Measurements from ENCODE around the gene TPD52L2.
"Not testable (repeated sequence)": the region's sequence is repeated elsewhere in the genome, so short reads cannot be mapped to it uniquely, and the experiment has no call there.

The TPD52L2 gene

GRCh38 chr20:63877755-63878470 lies 12.8 kb downstream of the TPD52L2 start:
- H3K4me3 Mint-ChIP-seq: no peak overlapping the region
- H3K4me1 Mint-ChIP-seq (ENCODE audit: low read depth): peaks cover 8% of the 10 kb centered on the region
- no peaks in the 10 kb centered on the region for H3K27me3 Mint-ChIP-seq
- H3K27ac Mint-ChIP-seq: no peak overlapping the region
- H3K36me3 Mint-ChIP-seq (ENCODE audit: low read depth): peaks cover 40% of the 10 kb centered on the region
- no peaks in the 10 kb centered on the region for H3K9me3 Mint-ChIP-seq

- Mint-ChIP-seq H3K27me3 (no peaks in the 10 kb centered on the region), H3K27ac (no peak overlapping the region), H3K4me1 (ENCODE audit: low read depth) (no peaks in the 10 kb centered on the region), H3K9me3 (no peaks in the 10 kb centered on the region), H3K36me3 (ENCODE audit: low read depth) (peaks cover 33% of the 10 kb centered on the region), H3K4me3 (no peak overlapping the region)
Measured at GRCh38 chr20:63878899-63879663, 14.0 kb downstream of the TPD52L2 start.

GRCh38 chr20:63880901-63881300 lies 15.8 kb downstream of the TPD52L2 start:
- not testable (repeated sequence) for H3K4me3 Mint-ChIP-seq; H3K4me1 Mint-ChIP-seq (ENCODE audit: low read depth); H3K27me3 Mint-ChIP-seq; H3K9me3 Mint-ChIP-seq; H3K27ac Mint-ChIP-seq
- H3K36me3 Mint-ChIP-seq (ENCODE audit: low read depth): peaks cover 28% of the 10 kb centered on the region

- H3K27me3 Mint-ChIP-seq: no peaks in the 10 kb centered on the region
- no peak overlapping the region for H3K27ac Mint-ChIP-seq
- no peak overlapping the region for H3K4me3 Mint-ChIP-seq
- no peaks in the 10 kb centered on the region for H3K4me1 Mint-ChIP-seq (ENCODE audit: low read depth)
- H3K9me3 Mint-ChIP-seq: no peaks in the 10 kb centered on the region
- H3K36me3 Mint-ChIP-seq (ENCODE audit: low read depth): peaks cover 22% of the 10 kb centered on the region
Measured at GRCh38 chr20:63881451-63882226, 16.6 kb downstream of the TPD52L2 start.

GRCh38 chr20:63882257-63883200 lies 17.5 kb downstream of the TPD52L2 start:
- Mint-ChIP-seq H3K36me3 (ENCODE audit: low read depth) (peaks cover 26% of the 10 kb centered on the region), H3K27ac (no peak overlapping the region), H3K4me1 (ENCODE audit: low read depth) (no peaks in the 10 kb centered on the region), H3K4me3 (no peak overlapping the region), H3K9me3 (no peaks in the 10 kb centered on the region), H3K27me3 (no peaks in the 10 kb centered on the region)

- H3K4me1 Mint-ChIP-seq (ENCODE audit: low read depth): no peaks in the 10 kb centered on the region
- no peaks in the 10 kb centered on the region for H3K27me3 Mint-ChIP-seq
- H3K27ac Mint-ChIP-seq: no peak overlapping the region
- no peak overlapping the region for H3K4me3 Mint-ChIP-seq
- no peaks in the 10 kb centered on the region for H3K9me3 Mint-ChIP-seq
- peaks cover 26% of the 10 kb centered on the region for H3K36me3 Mint-ChIP-seq (ENCODE audit: low read depth)
Measured at GRCh38 chr20:63883201-63883593, 18.1 kb downstream of the TPD52L2 start.

GRCh38 chr20:63884506-63885263 lies 19.6 kb downstream of the TPD52L2 start:
- no peak overlapping the region for H3K27ac Mint-ChIP-seq
- no peaks in the 10 kb centered on the region for H3K27me3 Mint-ChIP-seq

GRCh38 chr20:63885264-63886053 lies 20.4 kb downstream of the TPD52L2 start:
- Mint-ChIP-seq H3K27ac (no peak overlapping the region), H3K27me3 (no peaks in the 10 kb centered on the region), H3K4me1 (ENCODE audit: low read depth) (no peaks in the 10 kb centered on the region), H3K9me3 (no peaks in the 10 kb centered on the region), H3K4me3 (no peak overlapping the region), H3K36me3 (ENCODE audit: low read depth) (peaks cover 41% of the 10 kb centered on the region)

More at GRCh38 chr20:63884506-63885263, 19.6 kb downstream of the TPD52L2 start:
- Mint-ChIP-seq H3K9me3 (no peaks in the 10 kb centered on the region), H3K36me3 (ENCODE audit: low read depth) (peaks cover 34% of the 10 kb centered on the region), H3K4me3 (no peak overlapping the region), H3K4me1 (ENCODE audit: low read depth) (no peaks in the 10 kb centered on the region)

GRCh38 chr20:63886054-63886419 lies 21.0 kb downstream of the TPD52L2 start:
- H3K36me3 Mint-ChIP-seq (ENCODE audit: low read depth): peaks cover 41% of the 10 kb centered on the region
- H3K27me3 Mint-ChIP-seq: no peaks in the 10 kb centered on the region
- H3K27ac Mint-ChIP-seq: no peak overlapping the region
- H3K4me3 Mint-ChIP-seq: no peak overlapping the region
- no peaks in the 10 kb centered on the region for H3K4me1 Mint-ChIP-seq (ENCODE audit: low read depth)
- no peaks in the 10 kb centered on the region for H3K9me3 Mint-ChIP-seq

- no peaks in the 10 kb centered on the region for H3K4me1 Mint-ChIP-seq (ENCODE audit: low read depth)
- H3K27me3 Mint-ChIP-seq: no peaks in the 10 kb centered on the region
- H3K4me3 Mint-ChIP-seq: no peak overlapping the region
- no peak overlapping the region for H3K27ac Mint-ChIP-seq
- H3K9me3 Mint-ChIP-seq: no peaks in the 10 kb centered on the region
- H3K36me3 Mint-ChIP-seq (ENCODE audit: low read depth): peaks cover 41% of the 10 kb centered on the region
Measured at GRCh38 chr20:63886921-63887320, 21.9 kb downstream of the TPD52L2 start.

- H3K27me3 Mint-ChIP-seq: no peaks in the 10 kb centered on the region
- H3K9me3 Mint-ChIP-seq: no peaks in the 10 kb centered on the region
- H3K4me1 Mint-ChIP-seq (ENCODE audit: low read depth): peaks cover 7% of the 10 kb centered on the region
- H3K27ac Mint-ChIP-seq: no peak overlapping the region
- peaks cover 32% of the 10 kb centered on the region for H3K36me3 Mint-ChIP-seq (ENCODE audit: low read depth)
- no peak overlapping the region for H3K4me3 Mint-ChIP-seq
Measured at GRCh38 chr20:63889241-63890200, 24.5 kb downstream of the TPD52L2 start.

GRCh38 chr20:63890201-63890576 lies 25.1 kb downstream of the TPD52L2 start:
- Mint-ChIP-seq H3K4me3 (no peak overlapping the region), H3K27ac (no peak overlapping the region), H3K4me1 (ENCODE audit: low read depth) (peaks cover 8% of the 10 kb centered on the region), H3K9me3 (no peaks in the 10 kb centered on the region), H3K27me3 (no peaks in the 10 kb centered on the region), H3K36me3 (ENCODE audit: low read depth) (peaks cover 25% of the 10 kb centered on the region)
